HCT116 (cell line): ENCODE data around the gene MLLT6.

Experiments
- CTCF ChIP-seq, 3 experiments: fragments of 200-600 bp in 1 of 3; sonication (generic) in 1 of 3; IDR thresholded peaks in 2 of 3; conservative IDR thresholded peaks in 1 of 3; 2 replicates each; pipeline ENCODE4 v1.5.1; 2012 to 2017; ENCODE audit warnings: low read depth in 2 of 3, low read length in 2 of 3, antibody characterized with exemption in 1 of 3, borderline replicate concordance in 1 of 3, control low read depth in 1 of 3, mild to moderate bottlenecking in 1 of 3, mixed read lengths in 1 of 3, mixed run types in 1 of 3, moderate library complexity in 1 of 3; ENCODE audit not compliant: insufficient read depth in 1 of 3
- EZH2 ChIP-seq: fragments of 200-600 bp; sonication (generic); IDR thresholded peaks from 2 replicates; pipeline ENCODE4 v1.6.1; 2017; ENCODE audit warnings: antibody characterized with exemption, mixed run types
- JUND ChIP-seq: IDR thresholded peaks from 2 replicates; pipeline ENCODE4 v1.6.1; 2012
- MAX ChIP-seq: IDR thresholded peaks from 2 replicates; pipeline ENCODE4 v1.6.1; 2012
- POLR2A ChIP-seq: IDR thresholded peaks from 2 replicates; pipeline ENCODE4 v1.7.0; 2011; ENCODE audit warnings: borderline replicate concordance; ENCODE audit not compliant: insufficient read depth, insufficient read length; ENCODE audit errors: extremely low read depth
- POLR2AphosphoS5 ChIP-seq: IDR thresholded peaks from 2 replicates; pipeline ENCODE4 v1.6.1; 2011; ENCODE audit warnings: mild to moderate bottlenecking, low read depth, low read length, moderate library complexity
- RAD21 ChIP-seq: IDR thresholded peaks from 2 replicates; pipeline ENCODE4 v1.6.1; 2012; ENCODE audit warnings: low read depth, mild to moderate bottlenecking
- SIN3A ChIP-seq: IDR thresholded peaks from 2 replicates; pipeline ENCODE4 v1.6.1; 2012; ENCODE audit warnings: low read depth
- TCF7L2 ChIP-seq: IDR thresholded peaks from 2 replicates; pipeline ENCODE4 v1.7.0; 2011; ENCODE audit warnings: borderline replicate concordance, inconsistent platforms; ENCODE audit not compliant: insufficient read depth, insufficient read length; ENCODE audit errors: extremely low read depth
- ZNF274 ChIP-seq: fragments of 200-500 bp; sonication (Bioruptor generic); IDR thresholded peaks from 2 replicates; pipeline ENCODE4 v1.6.1; 2014; ENCODE audit warnings: mild to moderate bottlenecking, low read depth, low read length, inconsistent platforms
- TF ChIP-seq, protein P1 (sequence below): IDR thresholded peaks from 2 replicates; pipeline ENCODE4 v1.6.1; 2012
- TF ChIP-seq, protein P2 (sequence below): IDR thresholded peaks from 2 replicates; pipeline ENCODE4 v1.6.1; 2011; ENCODE audit warnings: mild to moderate bottlenecking, low read length, moderate library complexity; ENCODE audit not compliant: insufficient replicate concordance; ENCODE audit errors: extremely low read depth

- no peak for TF ChIP-seq CTCF (IDR thresholded peaks at IDR 0.05 in 2 of 3, conservative IDR thresholded peaks at IDR 0.05 in 1 of 3; ENCODE audit: borderline replicate concordance in 1 of 3, insufficient read depth in 1 of 3, low read depth in 2 of 3, low read length in 2 of 3)
- no peak for TF ChIP-seq EZH2
- TF ChIP-seq POLR2A, result no peak
- TF ChIP-seq TCF7L2, result no peak
- TF ChIP-seq, protein P1, sequence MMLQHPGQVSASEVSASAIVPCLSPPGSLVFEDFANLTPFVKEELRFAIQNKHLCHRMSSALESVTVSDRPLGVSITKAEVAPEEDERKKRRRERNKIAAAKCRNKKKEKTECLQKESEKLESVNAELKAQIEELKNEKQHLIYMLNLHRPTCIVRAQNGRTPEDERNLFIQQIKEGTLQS, result no peak
- TF ChIP-seq, protein P2, sequence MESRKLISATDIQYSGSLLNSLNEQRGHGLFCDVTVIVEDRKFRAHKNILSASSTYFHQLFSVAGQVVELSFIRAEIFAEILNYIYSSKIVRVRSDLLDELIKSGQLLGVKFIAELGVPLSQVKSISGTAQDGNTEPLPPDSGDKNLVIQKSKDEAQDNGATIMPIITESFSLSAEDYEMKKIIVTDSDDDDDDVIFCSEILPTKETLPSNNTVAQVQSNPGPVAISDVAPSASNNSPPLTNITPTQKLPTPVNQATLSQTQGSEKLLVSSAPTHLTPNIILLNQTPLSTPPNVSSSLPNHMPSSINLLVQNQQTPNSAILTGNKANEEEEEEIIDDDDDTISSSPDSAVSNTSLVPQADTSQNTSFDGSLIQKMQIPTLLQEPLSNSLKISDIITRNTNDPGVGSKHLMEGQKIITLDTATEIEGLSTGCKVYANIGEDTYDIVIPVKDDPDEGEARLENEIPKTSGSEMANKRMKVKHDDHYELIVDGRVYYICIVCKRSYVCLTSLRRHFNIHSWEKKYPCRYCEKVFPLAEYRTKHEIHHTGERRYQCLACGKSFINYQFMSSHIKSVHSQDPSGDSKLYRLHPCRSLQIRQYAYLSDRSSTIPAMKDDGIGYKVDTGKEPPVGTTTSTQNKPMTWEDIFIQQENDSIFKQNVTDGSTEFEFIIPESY, result no peak
- TF ChIP-seq POLR2AphosphoS5, result no peak
- no peak for TF ChIP-seq JUND
- TF ChIP-seq RAD21, result no peak
- no peak for TF ChIP-seq MAX
- no peak for TF ChIP-seq SIN3A
- no peak for TF ChIP-seq ZNF274
These were observed 6.9 kb downstream of the MLLT6 start for GRCh38 chr17:38711792-38712571.
